Stimulated activated CD4-positive, alpha-beta T cell treated with anti-CD3 and anti-CD28 coated beads, Interleukin-4, amount 100 ng/mL, for 24 hours (primary cell): ENCODE results near the gene CFAP92.

Experiments
- DNase-seq: peaks from one replicate; pipeline ENCODE4 v3.0.0-alpha.2; 2020

CFAP92 gene

DNA sequence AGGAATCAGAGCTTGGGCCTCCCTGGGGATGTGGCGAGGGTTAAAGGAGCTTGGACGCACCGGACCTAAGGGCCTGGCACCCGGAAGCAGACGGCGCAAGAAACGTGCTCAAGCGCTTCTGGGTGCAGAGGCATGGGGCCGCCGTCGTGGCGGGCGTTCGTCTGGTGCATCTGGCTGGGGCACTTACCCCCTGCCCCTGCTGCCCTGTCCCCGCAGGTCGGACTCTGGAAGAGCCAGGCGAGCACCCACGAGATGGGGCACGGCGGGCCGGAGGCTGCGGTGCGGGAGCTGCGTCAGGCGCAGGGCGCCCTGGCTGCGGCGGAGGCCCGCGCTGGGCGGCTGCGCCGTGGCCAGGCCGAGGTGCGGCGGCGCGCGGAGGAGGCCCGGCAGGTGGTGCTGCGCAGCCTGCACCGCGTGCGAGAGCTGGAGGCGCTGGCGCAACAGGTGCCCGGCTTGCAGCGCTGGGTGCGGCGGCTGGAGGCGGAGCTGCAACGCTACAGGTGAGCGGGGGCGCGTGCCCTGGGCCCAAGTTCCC lies 9.8 kb upstream of the CFAP92 start:
- DNase-seq = peak; percentile 38

DNA sequence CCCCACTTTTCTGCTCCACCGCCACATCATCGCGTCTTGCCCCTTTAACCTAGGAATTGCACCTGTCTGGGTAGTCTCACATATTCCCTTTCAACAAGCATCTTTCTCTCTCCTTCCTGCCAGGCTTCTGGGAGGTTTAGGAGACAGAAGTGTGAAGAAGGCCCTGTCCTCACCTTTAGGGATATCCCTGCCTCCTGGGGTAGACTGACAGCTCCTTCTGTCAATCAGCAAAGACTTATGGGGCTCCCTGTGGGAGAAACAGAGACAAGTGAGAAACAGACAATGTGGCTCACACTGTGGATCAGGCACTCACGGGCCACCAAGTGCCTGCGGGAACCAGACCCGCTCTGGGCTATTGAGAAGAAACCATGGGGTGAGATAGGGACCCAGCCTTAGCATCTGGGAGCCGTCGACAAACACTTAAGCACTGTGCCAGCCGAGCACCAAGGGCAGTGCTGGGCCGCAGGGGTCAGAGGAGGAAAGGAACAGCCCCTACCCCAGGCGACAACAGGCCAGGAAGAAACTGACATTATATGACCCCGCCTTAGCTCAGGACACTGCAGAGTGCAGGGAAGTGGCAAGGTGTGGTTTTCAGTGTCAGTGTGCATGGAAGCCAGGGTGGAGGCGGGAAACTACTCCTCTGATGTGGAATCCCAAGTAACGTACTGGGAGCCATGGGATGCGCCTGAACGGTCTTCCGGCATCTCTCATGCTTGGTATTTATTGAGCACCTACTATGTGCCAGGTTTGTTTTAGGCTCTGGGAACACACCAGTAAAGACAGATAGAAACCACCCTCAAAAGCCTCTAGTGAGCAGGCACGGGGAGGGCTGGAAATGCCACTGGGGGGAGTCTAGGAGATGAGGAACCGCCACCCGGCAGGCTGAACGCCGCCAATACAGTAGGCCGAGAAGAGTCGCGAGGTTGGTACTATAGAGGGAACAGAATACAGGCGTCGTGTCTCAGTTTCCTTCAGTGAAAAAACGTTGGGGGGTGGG lies 9.0 kb upstream of the CFAP92 start:
- no peak for DNase-seq

GRCh38 chr3:129001806-129002572 lies 8.1 kb upstream of the CFAP92 start:
- DNase-seq = peak; percentile 30

GRCh38 chr3:129001101-129001805 lies 7.4 kb upstream of the CFAP92 start, which contains the start of gene EFCC1:
Gene EFCC1 (plus strand): TSS chr3:129001304. CDS start chr3:129001629, 325 bp downstream.
- no peak for DNase-seq

DNA sequence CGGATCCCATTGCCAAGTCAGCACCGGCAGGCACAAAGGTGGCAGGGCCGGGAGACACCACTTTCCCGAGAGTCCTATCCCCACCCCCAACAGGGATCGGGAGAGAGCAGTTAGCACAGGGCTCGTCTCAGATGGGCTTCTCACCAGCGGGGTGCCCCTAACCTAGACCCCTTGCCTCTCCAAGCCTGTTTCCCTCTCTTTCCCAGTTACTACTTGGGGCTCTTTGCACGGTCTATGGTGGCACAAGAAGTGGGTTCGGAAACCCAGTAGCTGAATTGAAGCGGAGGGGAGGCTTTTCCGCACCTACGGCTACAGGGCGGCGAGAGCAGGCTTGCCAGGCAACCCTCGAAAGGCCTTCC lies 6.8 kb upstream of the CFAP92 start:
- DNase-seq = no peak

- DNase-seq = no peak
Measured at GRCh38 chr3:128999102-128999501, 5.2 kb upstream of the CFAP92 start.

DNA sequence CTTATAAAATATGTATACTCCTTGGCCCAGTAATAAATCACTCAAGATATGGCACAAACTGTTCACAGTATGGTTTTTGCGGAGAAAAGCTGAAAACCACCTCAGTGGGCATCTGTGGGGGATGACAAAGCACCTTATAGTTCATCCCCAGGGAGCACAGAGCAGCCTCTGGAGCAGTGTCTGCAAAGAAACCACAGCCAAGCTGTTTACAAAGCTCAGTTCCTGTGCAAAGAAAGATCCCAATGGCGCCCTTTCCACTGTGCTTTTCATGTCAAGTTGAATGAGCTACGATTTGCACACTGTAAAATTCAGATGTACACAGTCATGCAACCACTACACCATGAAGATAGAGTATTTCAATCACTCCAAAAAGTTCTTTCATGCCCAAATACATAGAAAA lies 4.7 kb upstream of the CFAP92 start:
- DNase-seq = no peak

DNA sequence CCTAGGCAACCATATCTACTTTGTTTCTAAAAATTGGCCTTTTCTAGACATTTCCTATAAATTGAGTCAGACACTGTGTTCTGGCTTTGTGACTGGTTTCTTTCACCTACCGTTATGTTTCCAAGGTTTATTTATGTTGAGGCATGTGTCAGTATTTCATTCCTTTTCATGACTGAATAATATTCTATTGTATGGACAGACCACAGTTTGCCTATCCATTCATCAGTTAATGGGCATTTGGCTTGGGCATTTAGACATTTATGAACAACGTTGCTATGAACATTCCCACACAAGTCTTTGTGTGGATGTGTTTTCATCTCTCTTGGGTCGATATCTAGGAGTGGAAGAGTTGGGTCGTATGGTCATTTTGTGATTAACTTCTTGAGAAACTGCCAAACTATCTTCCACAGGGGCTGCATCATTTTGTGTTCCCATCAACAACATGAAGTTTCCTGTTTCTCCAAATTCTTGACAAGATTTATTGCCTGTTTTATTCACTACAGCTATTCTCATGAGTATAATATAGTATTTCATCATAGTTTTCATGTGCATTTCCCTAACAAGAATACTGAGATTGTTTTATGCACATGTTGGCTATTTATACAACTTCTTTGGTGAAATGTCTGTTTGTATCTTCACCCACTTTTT lies 3.7 kb upstream of the CFAP92 start:
- no peak for DNase-seq

- no peak for DNase-seq
Measured at GRCh38 chr3:128996726-128997125, 2.9 kb upstream of the CFAP92 start.

DNA sequence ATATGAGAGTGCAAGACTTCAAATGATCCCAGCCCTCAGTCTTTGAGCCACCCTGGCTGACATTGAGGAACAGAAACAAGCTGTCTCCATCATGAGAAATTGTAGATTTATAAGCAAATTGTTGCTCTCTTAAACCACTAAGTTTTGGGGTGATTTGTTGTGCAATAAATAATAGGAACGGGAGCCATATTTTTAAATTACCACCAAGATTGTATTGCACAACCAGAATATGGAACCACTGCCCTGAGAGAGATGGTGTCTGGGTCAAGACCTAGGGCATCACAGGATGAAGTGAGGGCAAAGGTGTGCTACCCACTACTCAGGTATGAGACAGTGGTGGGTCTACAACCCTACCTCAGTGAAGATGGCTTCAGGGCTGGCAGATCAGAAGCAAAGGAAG lies 2.3 kb upstream of the CFAP92 start:
- no peak for DNase-seq

GRCh38 chr3:128995737-128996136 lies 1.9 kb upstream of the CFAP92 start:
- DNase-seq = no peak

- no peak for DNase-seq
Measured at GRCh38 chr3:128994581-128995546, 988 bp upstream of the CFAP92 start.

DNA sequence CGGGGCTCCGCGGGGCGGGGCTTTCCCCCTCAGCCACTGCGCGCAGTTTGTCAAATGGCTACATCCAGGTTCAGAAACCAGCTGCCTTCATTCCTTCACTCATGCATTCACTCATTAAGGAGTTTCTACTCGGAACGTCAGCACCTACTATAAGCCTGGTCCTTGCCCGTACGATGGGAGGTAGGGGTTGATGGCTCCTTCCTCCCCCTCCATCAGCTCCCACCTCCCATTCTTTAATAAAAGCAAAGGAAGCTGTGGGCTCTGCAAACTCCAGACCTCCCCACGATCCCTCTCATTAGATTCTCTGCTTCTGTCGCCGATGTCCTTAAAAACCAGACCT lies 267 bp upstream of the CFAP92 start:
- no peak for DNase-seq

- DNase-seq = no peak
Measured at GRCh38 chr3:128992926-128993460, 883 bp downstream of the CFAP92 start.

- no peak for DNase-seq
Measured at GRCh38 chr3:128991355-128991895, 2.5 kb downstream of the CFAP92 start.

GRCh38 chr3:128988286-128988685 lies 5.6 kb downstream of the CFAP92 start:
- no peak for DNase-seq

DNA sequence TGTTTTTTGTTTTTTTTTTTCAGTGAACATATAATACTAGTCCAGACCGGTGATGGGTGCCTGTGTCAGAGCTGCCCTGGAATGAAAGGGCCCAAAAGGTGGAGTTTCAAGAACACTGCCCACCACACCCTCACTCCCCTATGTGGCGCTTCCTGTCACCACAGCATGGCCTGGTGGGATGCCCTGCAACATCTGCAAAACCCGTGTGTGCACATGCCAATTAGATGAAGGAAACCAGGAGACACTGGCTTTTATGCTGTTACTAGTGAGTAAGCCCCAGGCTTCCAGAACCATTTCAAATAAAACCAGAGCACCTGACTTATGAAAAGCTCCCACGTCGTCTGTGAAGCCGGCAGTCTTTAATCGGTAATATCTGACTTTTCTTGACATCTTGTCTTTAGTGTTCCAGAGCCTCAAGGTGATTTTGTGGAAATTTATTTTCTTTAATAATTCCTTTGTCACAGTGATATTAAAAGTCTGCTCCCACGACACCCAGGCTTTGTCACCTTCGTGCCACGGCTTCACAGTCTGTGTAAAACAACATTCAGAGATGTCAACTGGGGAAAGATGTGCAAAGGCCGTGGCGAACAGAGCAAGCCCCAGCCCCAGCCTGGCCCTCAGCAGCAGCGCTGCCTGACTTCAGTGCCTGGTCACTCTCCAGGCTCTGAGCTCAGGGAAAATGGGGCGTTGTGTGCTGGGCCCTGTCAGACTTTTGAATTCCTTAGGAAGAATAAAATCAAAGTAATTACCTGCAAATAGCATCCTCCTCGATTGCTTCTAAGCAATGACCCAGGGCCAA lies 6.4 kb downstream of the CFAP92 start:
- DNase-seq = no peak

DNA sequence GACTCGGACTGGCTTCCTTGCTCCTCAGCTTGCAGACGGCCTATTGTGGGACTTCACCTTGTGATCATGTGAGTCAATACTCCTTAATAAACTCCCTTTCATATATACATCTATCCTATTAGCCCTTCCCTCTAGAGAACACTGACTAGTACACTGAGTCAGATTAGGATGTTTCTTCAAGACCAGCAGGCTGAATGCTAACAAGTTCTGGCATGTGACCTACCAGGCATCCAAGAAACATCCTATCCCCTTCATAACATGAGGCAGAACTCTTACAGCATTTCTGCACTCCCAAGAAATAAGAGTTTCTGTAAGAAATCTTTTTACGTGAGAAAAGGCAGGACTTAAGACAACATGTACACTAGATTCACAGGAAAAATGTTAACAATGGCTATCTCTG lies 9.3 kb downstream of the CFAP92 start:
- DNase-seq = no peak

- DNase-seq = no peak
Measured at GRCh38 chr3:128983293-128984069, 10.4 kb downstream of the CFAP92 start.
